SJSA1 (cell line): ENCODE data around the gene LLGL2. TPM values are rescaled to one million over a fixed set of nuclear protein-coding genes. Genes with fewer than 3 reads are reported as not detected.

Experiments used
- DNase-seq, 2 experiments: peaks; one replicate each; pipeline ENCODE4 v3.0.0-alpha.2; 2015 to 2020; ENCODE audit warnings: low spot score in 2 of 2, low read depth in 1 of 2
- H3K27ac ChIP-seq: fragments of 250-450 bp; sonication (Bioruptor Pico); 2 replicates; pipeline ENCODE4 v1.5.1; 2020; ENCODE audit warnings: mild to moderate bottlenecking, moderate library complexity
- H3K27me3 ChIP-seq: fragments of 250-450 bp; sonication (Bioruptor Pico); replicated peaks from 2 replicates; pipeline ENCODE4 v1.5.1; 2020; ENCODE audit warnings: mild to moderate bottlenecking, moderate library complexity
- H3K36me3 ChIP-seq: fragments of 250-450 bp; sonication (Bioruptor Pico); 2 replicates; pipeline ENCODE4 v1.5.1; 2020; ENCODE audit warnings: mild to moderate bottlenecking
- H3K4me1 ChIP-seq: fragments of 250-450 bp; sonication (Bioruptor Pico); replicated peaks from 2 replicates; pipeline ENCODE4 v1.6.1; 2021; ENCODE audit warnings: mild to moderate bottlenecking
- H3K4me3 ChIP-seq: fragments of 250-450 bp; sonication (Bioruptor Pico); 2 replicates; pipeline ENCODE4 v1.5.1; 2020; ENCODE audit warnings: mild to moderate bottlenecking
- H3K9me3 ChIP-seq: fragments of 250-450 bp; sonication (Bioruptor Pico); replicated peaks from 2 replicates; pipeline ENCODE4 v1.5.1; 2020; ENCODE audit warnings: mild to moderate bottlenecking
- total RNA-seq: library from RNA; depleted of rRNA; stranded (reverse); fragments of >200 nt; shearing (Covaris generic); gene quantifications from 2 replicates; pipeline ENCODE4 v1.2.3, GENCODE V29; 2014

The LLGL2 gene
- total RNA-seq, 1 experiment from 2014 or later = 6.6 TPM

DNA sequence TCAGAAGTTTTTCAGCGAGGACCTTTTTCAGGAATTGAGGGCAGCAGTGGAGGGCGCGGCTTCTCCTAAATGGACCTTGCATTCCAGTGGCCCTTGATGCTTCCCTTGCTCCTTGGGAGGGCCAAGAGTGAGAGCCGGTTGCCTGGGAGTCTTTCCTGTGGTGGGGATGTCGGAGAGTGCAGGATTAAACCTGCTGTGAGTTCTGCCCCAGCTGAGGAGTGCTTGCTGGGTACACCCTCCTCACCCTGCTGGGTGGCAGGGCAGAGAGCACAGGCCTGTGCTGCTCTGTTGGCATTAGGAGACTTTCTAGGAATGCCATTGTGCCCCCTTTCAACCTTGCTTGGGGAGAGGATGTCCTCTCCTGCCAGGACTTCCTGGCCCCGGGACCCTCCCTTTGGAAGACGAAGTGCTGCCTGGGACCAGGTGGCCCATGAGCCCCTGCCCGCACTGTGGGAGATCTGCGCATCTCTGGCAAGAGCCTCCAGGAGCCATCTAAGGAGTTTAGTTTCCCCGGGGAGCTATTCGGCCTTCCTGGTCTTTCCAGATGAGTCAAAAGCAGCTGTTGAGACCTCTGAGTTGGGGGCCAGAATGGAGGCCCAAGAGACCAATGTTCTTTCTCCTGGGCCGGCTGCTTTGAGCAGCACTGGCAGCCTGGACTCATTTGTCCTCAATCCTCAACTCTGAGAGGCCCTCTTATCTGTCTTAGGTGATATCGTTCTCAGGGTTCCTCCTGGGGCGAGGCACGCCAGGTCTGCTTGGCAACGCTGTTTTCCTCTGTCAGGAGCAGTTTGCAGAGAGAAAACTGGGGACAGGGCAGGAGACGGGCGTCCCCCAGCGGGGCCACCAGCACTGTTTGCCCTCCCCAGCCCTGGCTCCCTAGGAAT, 5.6 kb downstream of the LLGL2 start:
- no peak overlapping the region for H3K27ac ChIP-seq
- H3K9me3 ChIP-seq = no peaks in the 10 kb centered on the region
- H3K27me3 ChIP-seq = peaks cover 10% of the 10 kb centered on the region
- DNase-seq = no peak
- no peak overlapping the region for H3K4me3 ChIP-seq
- H3K36me3 ChIP-seq = no peaks in the 10 kb centered on the region
- H3K4me1 ChIP-seq = peaks cover 1% of the 10 kb centered on the region

DNA sequence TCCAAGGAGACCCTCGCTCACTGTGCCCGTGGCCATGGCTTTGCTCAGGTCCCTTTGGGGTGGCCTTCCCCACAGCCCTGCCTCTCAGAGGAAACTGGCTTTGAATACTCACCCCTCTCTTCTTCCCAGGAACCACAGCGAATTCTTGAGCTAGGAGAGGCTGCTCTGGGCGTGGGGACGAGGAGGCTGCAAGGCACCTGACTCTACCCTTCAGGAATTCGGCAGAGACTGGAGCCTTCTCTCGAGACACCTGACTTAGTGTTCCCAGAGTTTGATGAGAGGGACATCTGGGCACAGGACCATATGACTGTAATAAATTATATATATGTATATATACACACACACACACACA, 6.2 kb downstream of the LLGL2 start:
- Histone ChIP-seq H3K9me3 (no peaks in the 10 kb centered on the region), H3K27me3 (peaks cover 4% of the 10 kb centered on the region; the same call in 1 of the 2 replicates), H3K27ac (no peak overlapping the region), H3K4me3 (no peak overlapping the region), H3K4me1 (no peaks in the 10 kb centered on the region), H3K36me3 (no peaks in the 10 kb centered on the region)
- DNase-seq = no peak

DNA sequence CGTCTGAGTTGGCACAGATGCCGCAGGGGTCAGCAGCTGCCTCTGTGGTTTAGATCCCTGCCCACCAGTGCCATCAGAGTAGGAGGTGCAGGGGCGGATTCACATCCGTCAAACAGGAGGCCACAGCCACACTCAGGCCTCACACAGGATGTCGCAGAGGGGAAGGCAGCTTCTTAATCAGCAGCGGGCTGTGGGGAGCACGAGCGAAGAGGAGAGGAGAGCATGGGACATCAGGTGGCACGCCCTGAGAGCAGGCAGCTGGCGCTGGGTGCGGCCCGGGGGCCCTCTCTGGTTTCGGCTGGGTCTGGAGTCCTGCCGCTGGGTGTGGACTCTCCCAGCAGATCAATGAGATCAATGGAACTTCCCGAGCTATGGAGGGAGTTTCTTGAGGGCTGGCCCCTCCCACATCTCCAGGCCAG, 9.6 kb downstream of the LLGL2 start:
- Histone ChIP-seq H3K36me3 (no peaks in the 10 kb centered on the region), H3K4me1 (no peaks in the 10 kb centered on the region), H3K27me3 (0 out of 2 replicates have a peak, but pooled peaks cover 2% of the 10 kb centered on the region), H3K27ac (no peak overlapping the region), H3K9me3 (no peaks in the 10 kb centered on the region), H3K4me3 (no peak overlapping the region)
- no peak for DNase-seq

DNA sequence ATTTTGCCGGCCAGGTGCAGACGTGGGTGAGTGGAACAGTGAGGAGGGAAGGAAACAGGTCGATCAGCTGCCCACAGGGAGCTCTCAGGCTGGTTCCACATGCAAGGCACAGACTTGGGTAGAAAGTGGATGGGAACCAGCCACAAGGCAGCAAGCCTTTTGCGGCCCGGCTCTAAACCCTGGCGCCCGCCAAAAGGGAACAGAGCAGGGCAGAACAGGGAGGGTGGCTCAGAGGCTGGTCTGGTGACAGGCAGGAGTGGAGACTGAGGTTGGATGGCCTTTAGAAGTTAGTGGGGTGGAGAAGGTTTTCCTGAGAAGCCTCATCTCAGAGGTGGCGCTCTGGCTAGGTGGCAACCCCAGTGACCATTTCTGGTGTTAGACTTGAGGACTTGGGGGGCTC, 10.4 kb downstream of the LLGL2 start:
- Histone ChIP-seq H3K9me3 (no peaks in the 10 kb centered on the region), H3K4me1 (no peaks in the 10 kb centered on the region), H3K27ac (no peak overlapping the region), H3K27me3 (0 out of 2 replicates have a peak, but pooled peaks cover 2% of the 10 kb centered on the region), H3K36me3 (no peaks in the 10 kb centered on the region), H3K4me3 (no peak overlapping the region)
- DNase-seq = no peak

DNA sequence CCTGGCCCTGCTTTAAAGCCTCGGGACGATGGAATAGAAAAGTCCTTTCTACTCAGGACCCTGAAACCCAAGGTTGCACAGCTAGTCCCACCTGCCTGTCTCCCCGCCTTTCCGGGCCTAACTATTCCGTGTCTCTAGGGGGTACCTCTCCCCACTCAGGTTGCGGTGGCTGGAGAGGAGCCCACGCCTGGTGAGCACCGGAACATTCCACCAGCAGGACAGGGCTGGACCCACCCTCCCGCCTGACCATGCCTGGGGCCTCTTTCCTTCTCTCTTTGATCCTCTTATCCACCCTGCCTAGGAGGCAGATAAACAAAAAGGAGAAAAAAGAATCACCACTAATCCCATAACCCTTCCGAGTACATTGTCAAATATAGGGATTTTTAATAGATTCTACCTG, 10.9 kb downstream of the LLGL2 start:
- no peak for DNase-seq

DNA sequence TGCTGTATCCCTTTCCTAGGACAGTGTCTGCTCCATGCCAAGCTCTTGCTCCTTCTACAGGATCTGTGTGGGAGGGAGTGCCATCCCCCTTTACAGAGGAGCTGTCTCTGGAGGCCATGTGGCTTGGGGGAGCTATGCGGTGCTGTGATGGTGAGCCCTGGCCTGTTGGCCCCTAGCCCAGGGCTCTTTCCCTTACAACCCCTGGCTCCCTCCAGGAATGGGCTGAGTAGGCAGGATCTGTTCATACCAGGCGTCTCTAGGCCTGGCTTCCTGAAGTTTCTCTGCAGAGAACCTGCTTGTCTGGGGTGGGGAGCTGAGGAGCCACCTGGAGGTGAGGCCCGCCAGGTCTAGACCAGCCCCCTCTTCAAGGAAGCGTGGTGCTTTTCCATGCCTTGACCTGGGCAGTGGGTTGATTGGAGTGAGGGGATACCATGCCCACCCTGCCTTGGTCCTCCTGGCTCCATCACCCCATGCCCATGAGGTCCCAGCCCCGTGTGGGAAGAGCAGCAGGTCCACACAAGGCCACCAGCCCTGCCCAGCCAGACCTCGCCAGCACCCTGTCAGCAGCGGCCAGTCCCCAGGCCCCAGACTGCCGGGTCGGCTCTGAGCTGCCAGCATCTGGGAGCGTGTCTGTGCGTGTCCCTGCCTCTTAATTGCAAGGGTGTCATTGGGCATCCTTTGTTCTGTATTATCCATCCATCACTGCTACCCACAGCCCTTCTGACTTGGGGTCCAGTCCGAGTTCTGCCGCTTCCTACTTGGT, 14.7 kb downstream of the LLGL2 start:
- Histone ChIP-seq H3K27ac (no peak overlapping the region), H3K4me3 (no peak overlapping the region), H3K27me3 (peaks cover 2% of the 10 kb centered on the region; the same call in 1 of the 2 replicates), H3K36me3 (no peaks in the 10 kb centered on the region), H3K9me3 (no peaks in the 10 kb centered on the region), H3K4me1 (no peaks in the 10 kb centered on the region)
- no peak for DNase-seq

More for the DNA sequence above, 10.9 kb downstream of the LLGL2 start:
- no peak overlapping the region for H3K27ac ChIP-seq
- H3K4me1 ChIP-seq = no peaks in the 10 kb centered on the region
- H3K9me3 ChIP-seq = no peaks in the 10 kb centered on the region
- H3K27me3 ChIP-seq = 0 out of 2 replicates have a peak, but pooled peaks cover 2% of the 10 kb centered on the region
- H3K36me3 ChIP-seq = no peaks in the 10 kb centered on the region
- no peak overlapping the region for H3K4me3 ChIP-seq

DNA sequence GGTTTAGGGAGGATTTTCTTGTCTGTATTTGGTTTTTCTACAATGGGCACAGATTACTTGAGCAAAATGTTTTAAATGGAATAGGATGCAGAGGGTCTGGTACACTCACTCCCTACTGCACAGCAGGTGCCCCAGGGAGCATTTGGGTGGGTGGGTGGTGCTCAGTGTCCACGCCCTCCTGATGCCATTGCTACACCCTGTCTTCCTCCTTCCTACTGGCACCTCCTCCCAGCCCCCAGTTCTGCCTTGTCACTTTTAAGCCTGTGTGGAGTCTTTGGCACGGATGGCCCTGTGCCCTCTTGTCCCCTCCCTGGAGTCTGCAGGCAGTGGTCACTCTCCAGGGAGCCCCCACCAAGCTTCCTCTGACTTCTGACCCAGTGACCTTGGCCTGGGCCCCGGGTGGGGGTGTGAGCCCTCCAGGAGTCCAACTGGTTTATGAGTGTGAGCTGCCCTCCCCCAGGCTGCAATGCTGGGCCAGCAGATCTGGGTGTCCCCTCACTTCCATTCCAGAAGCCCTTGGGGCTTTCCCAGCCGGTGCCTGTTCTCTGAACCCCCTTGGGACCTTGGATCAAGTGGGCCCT, 15.5 kb downstream of the LLGL2 start:
- Histone ChIP-seq H3K27me3 (no peaks in the 10 kb centered on the region; the same call in 1 of the 2 replicates), H3K4me1 (no peaks in the 10 kb centered on the region), H3K9me3 (no peaks in the 10 kb centered on the region), H3K4me3 (no peak overlapping the region), H3K36me3 (no peaks in the 10 kb centered on the region), H3K27ac (no peak overlapping the region)
- DNase-seq = no peak

DNA sequence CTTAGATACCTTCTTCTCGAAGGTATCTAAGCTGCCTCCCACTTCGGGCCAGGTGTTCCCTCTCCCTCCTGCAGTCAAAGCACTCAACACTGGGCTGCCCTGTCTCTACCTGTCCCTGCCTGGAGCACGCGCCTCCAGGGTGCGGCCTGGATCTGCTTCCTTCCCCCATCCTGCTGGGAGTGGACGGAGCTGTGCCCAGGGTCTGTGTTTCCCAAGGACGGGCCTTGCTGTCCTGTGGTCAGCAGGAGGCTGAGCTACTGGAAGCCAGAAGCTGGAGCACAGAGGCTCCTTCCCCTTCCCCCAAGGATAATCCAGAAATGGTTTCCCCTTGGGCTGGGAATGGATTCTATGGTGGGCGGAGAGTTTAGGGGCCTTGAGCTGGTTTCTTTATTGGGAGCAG, 16.7 kb downstream of the LLGL2 start:
- Histone ChIP-seq H3K4me1 (no peaks in the 10 kb centered on the region), H3K4me3 (no peak overlapping the region), H3K36me3 (no peaks in the 10 kb centered on the region), H3K9me3 (no peaks in the 10 kb centered on the region), H3K27me3 (no peaks in the 10 kb centered on the region; the same call in 1 of the 2 replicates), H3K27ac (no peak overlapping the region)
- DNase-seq = no peak

DNA sequence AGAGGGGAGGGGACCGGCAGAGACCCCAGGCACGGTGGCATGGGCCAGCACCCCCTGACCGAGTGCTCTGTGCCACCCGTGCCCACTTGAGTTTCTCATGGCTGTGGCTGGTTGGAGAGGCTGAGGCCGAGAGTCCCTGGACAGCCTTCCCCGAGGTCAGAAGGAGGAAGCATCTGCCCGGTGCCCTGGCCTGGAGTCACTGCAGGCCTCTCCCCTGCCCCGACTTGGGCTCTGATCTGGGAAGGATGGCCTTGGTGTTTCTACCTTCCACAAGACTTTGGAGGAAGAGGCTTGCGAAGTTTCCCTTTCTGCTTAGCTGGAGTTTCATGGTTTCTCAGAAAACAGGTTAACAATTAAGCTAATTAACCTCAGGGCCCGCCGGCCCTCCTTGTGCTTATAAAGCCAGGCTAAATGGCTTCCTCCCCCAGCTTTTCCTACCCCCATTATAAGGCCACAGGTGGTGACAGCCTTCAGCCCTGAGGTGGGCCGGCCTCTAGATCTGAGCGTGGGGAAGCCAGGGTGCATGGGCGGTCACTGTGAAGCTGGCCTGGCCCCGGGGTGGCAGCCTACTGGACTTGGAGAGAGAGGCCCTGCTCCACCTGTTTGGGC, 17.3 kb downstream of the LLGL2 start:
- no peaks in the 10 kb centered on the region for H3K36me3 ChIP-seq
- H3K27me3 ChIP-seq = peaks cover under 1% of the 10 kb centered on the region; the same call in 1 of the 2 replicates

DNA sequence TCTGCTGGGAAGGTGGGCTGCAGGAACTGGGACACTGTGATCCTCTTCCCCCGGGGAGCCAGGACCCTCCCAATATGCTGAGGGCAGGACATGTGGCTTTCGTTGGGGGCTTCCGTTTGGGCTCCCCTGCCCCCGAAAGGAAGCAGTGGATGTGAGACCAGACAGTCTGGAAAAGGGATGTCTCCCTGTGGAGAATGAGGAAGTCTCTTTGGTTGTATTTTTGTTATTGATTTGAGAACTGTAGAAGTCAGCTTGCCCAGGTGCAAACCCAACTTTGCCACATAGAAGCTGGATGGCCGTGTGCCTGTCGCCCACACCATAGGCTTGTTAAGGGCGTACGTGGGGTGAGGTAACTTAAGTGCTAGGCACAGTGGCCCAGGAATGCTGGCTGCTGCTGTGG, 18.8 kb downstream of the LLGL2 start:
- Histone ChIP-seq H3K9me3 (no peaks in the 10 kb centered on the region), H3K4me1 (no peaks in the 10 kb centered on the region), H3K36me3 (no peaks in the 10 kb centered on the region), H3K27ac (no peak overlapping the region), H3K27me3 (peaks cover 2% of the 10 kb centered on the region; the same call in 1 of the 2 replicates), H3K4me3 (no peak overlapping the region)
- no peak for DNase-seq

More for the DNA sequence above, 17.3 kb downstream of the LLGL2 start:
- Histone ChIP-seq H3K4me3 (no peak overlapping the region), H3K9me3 (no peaks in the 10 kb centered on the region), H3K27ac (no peak overlapping the region), H3K4me1 (no peaks in the 10 kb centered on the region)
- no peak for DNase-seq

DNA sequence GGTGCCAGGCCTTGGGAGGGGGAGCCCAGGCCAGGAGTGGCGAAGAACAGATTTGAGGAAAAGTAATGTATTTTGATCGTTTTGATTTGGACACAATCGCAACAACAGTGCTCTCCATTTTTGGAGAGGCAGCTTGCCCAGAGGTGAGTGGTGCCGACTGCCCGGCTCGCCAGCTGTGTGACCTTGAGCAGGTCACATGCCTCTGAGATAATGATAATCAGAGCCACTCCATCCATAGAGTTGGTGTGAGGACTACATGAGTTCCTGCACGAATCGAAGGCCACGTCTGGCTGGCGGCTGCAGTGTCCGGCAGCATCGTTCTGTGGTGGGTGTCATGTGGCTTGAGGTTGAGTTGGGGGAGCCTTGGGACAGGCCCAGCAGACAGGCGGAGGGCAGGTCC, 20.7 kb downstream of the LLGL2 start:
- DNase-seq = no peak
- Histone ChIP-seq H3K27ac (no peak overlapping the region), H3K27me3 (peaks cover 2% of the 10 kb centered on the region; the same call in 1 of the 2 replicates), H3K36me3 (no peaks in the 10 kb centered on the region), H3K4me1 (no peaks in the 10 kb centered on the region), H3K4me3 (no peak overlapping the region), H3K9me3 (no peaks in the 10 kb centered on the region)

DNA sequence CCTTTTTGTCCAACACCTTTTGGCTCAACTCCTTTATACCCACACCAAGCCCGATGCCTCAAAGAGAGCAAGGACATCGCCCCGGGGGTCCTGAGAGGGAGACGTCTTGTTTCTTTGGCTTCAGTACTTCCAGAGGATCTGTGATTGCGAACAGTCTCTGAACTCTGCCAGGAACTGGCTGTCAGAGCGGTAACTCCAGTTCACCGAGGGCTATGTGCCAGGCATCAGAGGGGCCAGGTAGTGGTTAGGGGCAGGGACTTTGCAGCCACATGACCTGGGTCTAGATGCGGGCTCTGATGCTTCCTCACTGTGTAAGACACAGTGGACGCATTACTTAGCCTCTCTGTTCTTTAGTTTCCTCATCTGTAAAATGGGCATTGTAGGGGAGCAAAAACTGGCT, 21.6 kb downstream of the LLGL2 start:
- H3K27ac ChIP-seq = no peak overlapping the region
- no peaks in the 10 kb centered on the region for H3K36me3 ChIP-seq
- no peaks in the 10 kb centered on the region for H3K4me1 ChIP-seq
- no peak for DNase-seq
- H3K27me3 ChIP-seq = peaks cover 2% of the 10 kb centered on the region; the same call in 1 of the 2 replicates
- H3K4me3 ChIP-seq = no peak overlapping the region
- no peaks in the 10 kb centered on the region for H3K9me3 ChIP-seq

DNA sequence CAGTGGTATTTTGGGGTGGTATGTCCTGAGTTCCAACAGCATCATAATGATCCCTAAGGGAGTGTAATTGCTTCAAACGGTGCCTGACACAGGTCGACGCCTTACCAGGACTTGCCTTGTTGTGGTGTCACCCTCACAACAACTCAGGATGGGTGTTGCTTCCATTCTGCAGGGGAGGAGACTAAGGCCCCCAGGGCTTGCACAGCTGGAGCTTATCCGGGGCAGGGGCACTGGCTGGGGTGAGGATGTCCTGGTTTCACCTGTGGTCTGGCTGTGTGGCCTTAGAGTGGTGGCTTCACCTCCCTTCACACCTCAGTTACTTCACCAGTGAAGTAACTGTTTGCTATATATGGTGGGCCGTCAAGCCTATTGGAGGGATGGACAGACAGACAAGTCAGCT, 23.3 kb downstream of the LLGL2 start:
- no peak overlapping the region for H3K27ac ChIP-seq
- H3K4me3 ChIP-seq = no peak overlapping the region
- no peaks in the 10 kb centered on the region for H3K9me3 ChIP-seq
- H3K36me3 ChIP-seq = no peaks in the 10 kb centered on the region
- peaks cover 14% of the 10 kb centered on the region for H3K4me1 ChIP-seq
- no peak for DNase-seq
- H3K27me3 ChIP-seq = peaks cover 2% of the 10 kb centered on the region; the same call in 1 of the 2 replicates
